Measurements from ENCODE around the gene AGPAT1. TPM values are rescaled to one million over a fixed set of nuclear protein-coding genes. Genes with fewer than 3 reads are reported as not detected.

The AGPAT1 gene
- total RNA-seq, 1 experiment from 2014 or later = 108 TPM

GRCh38 chr6:32216998-32217397, 41.1 kb upstream of the AGPAT1 start:
- no peak for TF ChIP-seq EZH2 (IDR thresholded peaks at IDR 0.05; ENCODE audit: borderline replicate concordance, low read depth, low read length, poor library complexity, severe bottlenecking)
- no peak for TF ChIP-seq CTCF (conservative IDR thresholded peaks at IDR 0.05; ENCODE audit: low read depth, low read length)
- H3K4me3 ChIP-seq (ENCODE audit: low read depth, low read length, poor library complexity, severe bottlenecking) = no peak overlapping the region
- H3K9me3 ChIP-seq (ENCODE audit: low read depth, low read length, poor library complexity, severe bottlenecking) = no peaks in the 10 kb centered on the region
- H3K27me3 ChIP-seq (replicated peaks; ENCODE audit: insufficient read depth, low read depth, low read length, poor library complexity) = no peaks in the 10 kb centered on the region
- no TSS peak for BruUV-seq (replicated peaks)
- POLR2A ChIA-PET (ENCODE audit: low non-redundant PET) = no interaction called here
- no peak for DNase-seq (ENCODE audit: low spot score)
- no peak overlapping the region for H3K27ac ChIP-seq (ENCODE audit: low read depth, low read length, poor library complexity, severe bottlenecking)
- CTCF ChIA-PET = no interaction called here
- no peaks in the 10 kb centered on the region for H3K36me3 ChIP-seq (ENCODE audit: insufficient read depth, low read length, poor library complexity, severe bottlenecking)
- no peaks in the 10 kb centered on the region for H3K4me1 ChIP-seq (ENCODE audit: insufficient read depth, low read length, poor library complexity, severe bottlenecking)
- intact Hi-C loops (cut with micrococcal nuclease; ENCODE audit: unreplicated experiment) = no loop called here

GRCh38 chr6:32216285-32216684, 40.4 kb upstream of the AGPAT1 start:
- BruUV-seq (replicated peaks) = no TSS peak
- ChIA-PET CTCF (interaction anchor here (0.7 kb wide), 1 partner anchor 16 kb away, joined by 12 read pairs; no protein-coding TSS in a partner anchor), POLR2A (ENCODE audit: low non-redundant PET) (no interaction called here)
- no peaks in the 10 kb centered on the region for H3K27me3 ChIP-seq (replicated peaks; ENCODE audit: insufficient read depth, low read depth, low read length, poor library complexity)
- TF ChIP-seq CTCF (conservative IDR thresholded peaks at IDR 0.05; ENCODE audit: low read depth, low read length) = no peak
- no peak overlapping the region for H3K4me3 ChIP-seq (ENCODE audit: low read depth, low read length, poor library complexity, severe bottlenecking)
- H3K36me3 ChIP-seq (ENCODE audit: insufficient read depth, low read length, poor library complexity, severe bottlenecking) = no peaks in the 10 kb centered on the region
- no peak for DNase-seq (ENCODE audit: low spot score)
- no peak overlapping the region for H3K27ac ChIP-seq (ENCODE audit: low read depth, low read length, poor library complexity, severe bottlenecking)
- intact Hi-C loops (cut with micrococcal nuclease; ENCODE audit: unreplicated experiment) = no loop called here
- no peaks in the 10 kb centered on the region for H3K4me1 ChIP-seq (ENCODE audit: insufficient read depth, low read length, poor library complexity, severe bottlenecking)
- no peaks in the 10 kb centered on the region for H3K9me3 ChIP-seq (ENCODE audit: low read depth, low read length, poor library complexity, severe bottlenecking)

GRCh38 chr6:32215617-32216016, 39.7 kb upstream of the AGPAT1 start:
- H3K27ac ChIP-seq (ENCODE audit: low read depth, low read length, poor library complexity, severe bottlenecking) = no peak overlapping the region
- BruUV-seq (replicated peaks) = no TSS peak
- TF ChIP-seq EZH2 (IDR thresholded peaks at IDR 0.05; ENCODE audit: borderline replicate concordance, low read depth, low read length, poor library complexity, severe bottlenecking) = no peak
- TF ChIP-seq CTCF (conservative IDR thresholded peaks at IDR 0.05; ENCODE audit: low read depth, low read length) = no peak
- no peaks in the 10 kb centered on the region for H3K9me3 ChIP-seq (ENCODE audit: low read depth, low read length, poor library complexity, severe bottlenecking)
- ChIA-PET POLR2A (ENCODE audit: low non-redundant PET) (interaction anchor here (0.5 kb wide), 1 partner anchor 27 kb away, joined by 3 read pairs; no protein-coding TSS in a partner anchor), CTCF (interaction anchor here (0.7 kb wide), 1 partner anchor 17 kb away, joined by 12 read pairs; no protein-coding TSS in a partner anchor)
- intact Hi-C loops (cut with micrococcal nuclease; ENCODE audit: unreplicated experiment) = no loop called here
- no peaks in the 10 kb centered on the region for H3K4me1 ChIP-seq (ENCODE audit: insufficient read depth, low read length, poor library complexity, severe bottlenecking)
- no peaks in the 10 kb centered on the region for H3K36me3 ChIP-seq (ENCODE audit: insufficient read depth, low read length, poor library complexity, severe bottlenecking)
- H3K4me3 ChIP-seq (ENCODE audit: low read depth, low read length, poor library complexity, severe bottlenecking) = no peak overlapping the region
- DNase-seq (ENCODE audit: low spot score) = no peak
- H3K27me3 ChIP-seq (replicated peaks; ENCODE audit: insufficient read depth, low read depth, low read length, poor library complexity) = no peaks in the 10 kb centered on the region
